ENCODE results near the gene BOLA2. TPM values are rescaled to one million over a fixed set of nuclear protein-coding genes. Genes with fewer than 3 reads are reported as not detected.

The BOLA2 gene
- 13.9 and 25.5 TPM in 2 replicates for total RNA-seq

GRCh38 chr16:29454269-29454668, at the start of gene BOLA2, which contains the start of gene SLX1B:
BOLA2 (minus strand) TSS chr16:29454351; CDS start chr16:29454253, 98 bp downstream.
SLX1B (plus strand) TSS chr16:29454533.

DNA sequence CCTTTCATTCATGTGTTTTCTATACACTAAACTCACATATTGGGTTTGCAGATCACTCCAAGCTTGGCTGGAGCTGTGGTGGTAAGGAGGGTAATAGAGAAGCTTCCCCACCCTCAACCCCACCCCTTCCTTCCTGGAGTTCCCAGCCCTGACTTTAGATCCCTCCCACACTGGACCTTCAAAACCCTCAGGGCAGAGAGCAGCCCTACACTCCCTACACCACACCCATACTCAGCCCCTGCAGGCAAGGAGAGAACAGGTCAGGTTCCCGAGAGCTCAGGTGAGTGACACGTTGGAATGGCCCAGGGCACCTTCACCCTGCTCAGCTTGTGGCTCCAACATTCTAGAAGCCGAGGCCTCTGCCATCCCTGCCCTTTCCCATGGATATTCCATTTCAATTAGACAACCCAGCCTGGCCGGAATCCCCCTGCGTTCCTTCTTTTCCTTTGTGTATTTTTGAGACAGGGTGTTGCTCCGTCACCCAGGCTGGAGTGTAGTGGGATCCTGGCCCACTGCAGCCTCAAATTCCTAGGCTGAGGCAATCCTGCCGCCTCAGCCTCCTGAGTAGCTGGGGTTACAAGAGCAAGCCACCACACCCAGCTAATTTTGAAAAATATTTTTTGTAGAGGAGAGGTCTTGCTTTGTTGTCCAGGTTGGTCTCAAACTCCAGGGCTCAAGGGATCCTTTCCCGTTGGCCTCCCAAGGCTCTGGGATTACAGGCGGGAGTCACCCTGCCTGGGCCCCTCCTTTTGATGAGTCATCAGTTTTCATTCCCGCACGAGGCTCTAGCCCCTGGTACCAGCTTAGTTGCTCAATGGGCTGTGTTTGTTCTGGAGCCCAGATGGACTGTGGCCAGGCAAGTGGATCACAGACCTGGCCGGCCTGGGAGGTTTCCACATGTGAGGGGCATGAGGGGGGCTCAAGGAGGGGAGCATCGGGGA, 5.8 kb upstream of the BOLA2 start, which contains the start of gene SULT1A4:
TSS of gene SULT1A4 (plus strand) at position 208 of the 941 bp plus-strand sequence. CDS start 1,473 bp downstream, outside the sequence.

Other genes with a start within 250 kb of the BOLA2 start
- gene NPIPB11, start 47.6 kb downstream of the BOLA2 start, total RNA-seq = 0.17 and 2.6 TPM in 2 replicates
- 16.7 and 28.7 TPM in 2 replicates for gene SLX1B, start 182 bp upstream of the BOLA2 start, total RNA-seq
- gene SULT1A4, start 5.6 kb upstream of the BOLA2 start, total RNA-seq = 3.0 and 4.9 TPM in 2 replicates
- gene NPIPB12, start 52.1 kb upstream of the BOLA2 start, total RNA-seq = 15.2 and 51.6 TPM in 2 replicates
- gene SPN, start 208.9 kb upstream of the BOLA2 start, total RNA-seq = not detected in 2 replicates
- 29.5 and 57.1 TPM in 2 replicates for gene QPRT, start 224.8 kb upstream of the BOLA2 start, total RNA-seq